ENCODE data around the gene ECM2. TPM values are rescaled to one million over a fixed set of nuclear protein-coding genes. Genes with fewer than 3 reads are reported as not detected.

ECM2 gene
- total RNA-seq (2022; extraction: Qiagen RNA extraction; ENCODE audit: low read depth), result 0.06 to 0.18 TPM (median 0.10 TPM) in 5 replicates

GRCh38 chr9:92535940-92536850 is at the start of gene ECM2:
ECM2 (minus strand) TSS chr9:92535990; CDS start chr9:92522866, 13,124 bp downstream.

GRCh38 chr9:92482329-92482728 is 53.5 kb downstream of the ECM2 start, which contains the start of gene ASPN:
ASPN (minus strand) TSS chr9:92482506.

Other genes with a start within 250 kb of the ECM2 start
- 96.4 to 110 TPM (median 105 TPM) in 5 replicates for gene IARS1, start 242.3 kb downstream of the ECM2 start, total RNA-seq (2022; extraction: Qiagen RNA extraction; ENCODE audit: low read depth)
- 29.5 to 31.0 TPM (median 30.0 TPM) in 5 replicates for gene NOL8, start 210.6 kb downstream of the ECM2 start, total RNA-seq (2022; extraction: Qiagen RNA extraction; ENCODE audit: low read depth)
- gene CENPP, start 210.0 kb downstream of the ECM2 start, total RNA-seq (2022; extraction: Qiagen RNA extraction; ENCODE audit: low read depth), result 5.6 to 8.5 TPM (median 7.2 TPM) in 5 replicates
- gene OGN, start 131.4 kb downstream of the ECM2 start, total RNA-seq (2022; extraction: Qiagen RNA extraction; ENCODE audit: low read depth), result not detected in 5 replicates
- gene OMD, start 111.5 kb downstream of the ECM2 start, total RNA-seq (2022; extraction: Qiagen RNA extraction; ENCODE audit: low read depth), result not detected in 5 replicates
- not detected in 5 replicates for gene ASPN, start 53.5 kb downstream of the ECM2 start, total RNA-seq (2022; extraction: Qiagen RNA extraction; ENCODE audit: low read depth)
- 11.9 to 14.4 TPM (median 13.4 TPM) in 5 replicates for gene IPPK, start 134.1 kb upstream of the ECM2 start, total RNA-seq (2022; extraction: Qiagen RNA extraction; ENCODE audit: low read depth)
- 27.5 to 36.8 TPM (median 32.4 TPM) in 5 replicates for gene BICD2, start 228.8 kb upstream of the ECM2 start, total RNA-seq (2022; extraction: Qiagen RNA extraction; ENCODE audit: low read depth)

Data from A549 treated with GW870086 at 1 μM for 4 hours (cell line).